H1 (cell line): Measurements from ENCODE around the gene NAA40. TPM values are rescaled to one million over a fixed set of nuclear protein-coding genes. Genes with fewer than 3 reads are reported as not detected.

Experiments
- CHD7 ChIP-seq: fragments of 300-600 bp; sonication (generic); IDR thresholded peaks from 2 replicates; pipeline ENCODE4 v1.7.1; 2012; ENCODE audit warnings: low read length, moderate library complexity, mild to moderate bottlenecking, inconsistent platforms; ENCODE audit not compliant: insufficient replicate concordance
- MAX ChIP-seq: IDR thresholded peaks from 2 replicates; pipeline ENCODE4 v1.6.1; 2012; ENCODE audit warnings: inconsistent platforms
- RAD21 ChIP-seq, 2 experiments: IDR thresholded peaks in 1 of 2; conservative IDR thresholded peaks in 1 of 2; 2 replicates each; pipeline ENCODE4 v1.6.1; 2011; ENCODE audit warnings: low read depth in 2 of 2, low read length in 2 of 2, improper control_type of control experiment in 1 of 2, inconsistent platforms in 1 of 2, mild to moderate bottlenecking in 1 of 2, moderate library complexity in 1 of 2
- polyA plus RNA-seq, 7 experiments: library from polyadenylated mRNA; depleted of rRNA in 3 of 7; stranded (reverse) in 5 of 7; unstranded in 2 of 7; fragments of >200 nt in 5 of 7; fragments of 200-250 nt in 2 of 7; gene quantifications; 1 replicate in 5 of 7; 2 replicates in 1 of 7; 4 replicates in 1 of 7; pipeline versions ENCODE4 v1.2.1 to v1.2.3, GENCODE V29; 2011 to 2013; ENCODE audit warnings: missing spikeins in 2 of 7, mixed read lengths in 2 of 7
- total RNA-seq: library from RNA; stranded (reverse); fragmentation: NEBNext Ultra II Directional; extraction: Animal tissue kit (Norgen Biotek cat#: 25700); gene quantifications from 2 replicates; pipeline ENCODE4 v1.2.1, GENCODE V29; 2021

NAA40 gene
- total and polyA plus RNA-seq, 2 of the 8 experiments (the other 6 are each of a cell fraction or from before 2014, with no cell fraction given): 20.0 to 31.1 TPM

DNA sequence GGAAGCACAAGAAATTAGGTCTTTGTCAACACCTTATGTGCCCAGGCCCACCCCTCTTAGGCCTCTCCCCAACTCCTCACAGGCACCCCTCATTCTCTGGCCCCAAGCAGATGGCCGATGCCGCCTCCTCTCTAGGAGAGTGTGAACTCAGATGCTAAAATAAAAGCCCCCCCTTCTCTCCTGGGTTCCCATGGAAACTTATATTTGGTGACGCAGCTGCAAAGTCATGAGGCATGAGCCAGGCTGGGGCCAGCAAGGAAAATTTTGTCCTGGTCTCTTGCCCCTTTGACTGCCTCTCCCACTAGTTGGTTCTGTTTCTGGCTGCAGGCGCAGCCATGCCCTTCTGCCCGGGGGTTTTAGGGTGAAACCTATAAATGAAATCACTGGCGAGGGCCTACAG is 33.6 kb upstream of the NAA40 start (continued):
- TF ChIP-seq CHD7 (no peak), RAD21 (IDR thresholded peaks at IDR 0.05 in 1 of 2, conservative IDR thresholded peaks at IDR 0.05 in 1 of 2; ENCODE audit: low read depth in 2 of 2, low read length in 2 of 2) (no peak), MAX (no peak)
